Mucosa of descending colon (tissue), 3 donors: ENCODE measurements around the gene HIPK2. TPM values are rescaled to one million over a fixed set of nuclear protein-coding genes. Genes with fewer than 3 reads are reported as not detected.

Source experiments
- ATAC-seq: fragments of 200-7000 bp; cut with Tn5 transposase; one replicate; pipeline ENCODE4 v1.9.1; 2020; ENCODE audit warnings: mild to moderate bottlenecking, moderate library complexity
- DNase-seq, 3 donors: peaks; one replicate each; pipeline ENCODE4 v3.0.0-alpha.2; 2020
- H3K36me3 ChIP-seq: fragments of 200-600 bp; one replicate; pipeline ENCODE4 v1.8.0; 2021; ENCODE audit warnings: low read depth, mild to moderate bottlenecking
- H3K4me1 ChIP-seq: fragments of 200-600 bp; one replicate; pipeline ENCODE4 v1.8.0; 2021; ENCODE audit warnings: low read depth, mild to moderate bottlenecking
- H3K4me3 ChIP-seq: fragments of 200-600 bp; one replicate; pipeline ENCODE4 v1.8.0; 2021; ENCODE audit warnings: mild to moderate bottlenecking
- H3K9me3 ChIP-seq: fragments of 200-600 bp; one replicate; pipeline ENCODE4 v1.8.0; 2021; ENCODE audit warnings: mild to moderate bottlenecking
- CTCF ChIP-seq: fragments of 200-600 bp; IDR thresholded peaks from one replicate; pipeline ENCODE4 v1.8.0; 2022; ENCODE audit warnings: antibody characterized with exemption, mild to moderate bottlenecking
- intact Hi-C, 2 donors: fragments of 100-400 bp; cut with DNase I in 1 of 2; cut with micrococcal nuclease in 1 of 2; formaldehyde crosslinking; loops; one replicate each; pipeline versions ENCODE4 v1.11.0 to v1.11.1; 2022; cut with DNase I, micrococcal nuclease
- total RNA-seq, 3 donors: library from RNA; stranded (reverse); fragmentation: NEBNext Ultra II Directional in 2 of 3; extraction: Animal tissue kit (Norgen Biotek cat#: 25700) in 2 of 3; gene quantifications; one replicate each; pipeline versions ENCODE4 v1.2.1 to v1.2.4, GENCODE V29; 2021 to 2023
- donor health status: DM: no; HTN: no; CAD: no; lungs with moderate emphysema.
- donor health status: DM: no; HTN: no; CAD: no.
- donor health status: DM: no; HTN: yes; CAD: no.

The HIPK2 gene
- total RNA-seq, 3 donors from 2014 or later, result 29.9 to 63.6 (median 39.9) TPM

- Histone ChIP-seq H3K9me3 (no peaks in the 10 kb centered on the region), H3K4me3 (no peak overlapping the region), H3K36me3 (no peaks in the 10 kb centered on the region), H3K4me1 (peaks cover 12% of the 10 kb centered on the region)
- DNase-seq, result no peak
- intact Hi-C loops, result no loop called here
- no peak for TF ChIP-seq CTCF
- no peak for ATAC-seq
Observed at GRCh38 chr7:139769066-139769465, 8.7 kb downstream of the HIPK2 start.

GRCh38 chr7:139768249-139768824 lies 9.5 kb downstream of the HIPK2 start:
- intact Hi-C loops, result no loop called here
- ATAC-seq, result peak; percentile 24

GRCh38 chr7:139767561-139767982 lies 10.2 kb downstream of the HIPK2 start:
- intact Hi-C loops, result no loop called here
- peak; percentile 63 for ATAC-seq
- Histone ChIP-seq H3K4me3 (no peak overlapping the region), H3K36me3 (no peaks in the 10 kb centered on the region), H3K4me1 (peaks cover 12% of the 10 kb centered on the region), H3K9me3 (no peaks in the 10 kb centered on the region)
- no peak for DNase-seq
- no peak for TF ChIP-seq CTCF

More at GRCh38 chr7:139768249-139768824, 9.5 kb downstream of the HIPK2 start:
- no peak for TF ChIP-seq CTCF
- Histone ChIP-seq H3K4me1 (peaks cover 12% of the 10 kb centered on the region), H3K36me3 (no peaks in the 10 kb centered on the region), H3K4me3 (no peak overlapping the region), H3K9me3 (no peaks in the 10 kb centered on the region)
- DNase-seq, result no peak

GRCh38 chr7:139765143-139765542 lies 12.7 kb downstream of the HIPK2 start:
- Histone ChIP-seq H3K36me3 (no peaks in the 10 kb centered on the region), H3K4me1 (peaks cover 12% of the 10 kb centered on the region), H3K9me3 (no peaks in the 10 kb centered on the region), H3K4me3 (no peak overlapping the region)
- ATAC-seq (no peak), DNase-seq (no peak)
- no peak for TF ChIP-seq CTCF
- intact Hi-C loops, result no loop called here

GRCh38 chr7:139763330-139763729 lies 14.5 kb downstream of the HIPK2 start:
- Histone ChIP-seq H3K9me3 (no peaks in the 10 kb centered on the region), H3K4me1 (peaks cover 8% of the 10 kb centered on the region), H3K36me3 (no peaks in the 10 kb centered on the region), H3K4me3 (no peak overlapping the region)
- ATAC-seq (no peak), DNase-seq (no peak)
- TF ChIP-seq CTCF, result no peak
- intact Hi-C loops, result no loop called here

GRCh38 chr7:139762886-139763285 lies 14.9 kb downstream of the HIPK2 start:
- Histone ChIP-seq H3K36me3 (no peaks in the 10 kb centered on the region), H3K9me3 (no peaks in the 10 kb centered on the region), H3K4me1 (peaks cover 3% of the 10 kb centered on the region), H3K4me3 (no peak overlapping the region)
- no peak for TF ChIP-seq CTCF
- DNase-seq (no peak), ATAC-seq (peak; percentile 64)
- intact Hi-C loops, result no loop called here
